Amniotic epithelial cell (primary cell): Measurements from ENCODE around the gene RBM5.
A peak's percentile ranks its signal among the peaks of the same experiment; 100 is the strongest.
"Not testable (repeated sequence)": the region's sequence is repeated elsewhere in the genome, so short reads cannot be mapped to it uniquely, and the experiment has no call there.

Source experiments
- DNase-seq: peaks from one replicate; pipeline ENCODE4 v3.0.0-alpha.2; 2010; ENCODE audit warnings: low read depth

The RBM5 gene

DNA sequence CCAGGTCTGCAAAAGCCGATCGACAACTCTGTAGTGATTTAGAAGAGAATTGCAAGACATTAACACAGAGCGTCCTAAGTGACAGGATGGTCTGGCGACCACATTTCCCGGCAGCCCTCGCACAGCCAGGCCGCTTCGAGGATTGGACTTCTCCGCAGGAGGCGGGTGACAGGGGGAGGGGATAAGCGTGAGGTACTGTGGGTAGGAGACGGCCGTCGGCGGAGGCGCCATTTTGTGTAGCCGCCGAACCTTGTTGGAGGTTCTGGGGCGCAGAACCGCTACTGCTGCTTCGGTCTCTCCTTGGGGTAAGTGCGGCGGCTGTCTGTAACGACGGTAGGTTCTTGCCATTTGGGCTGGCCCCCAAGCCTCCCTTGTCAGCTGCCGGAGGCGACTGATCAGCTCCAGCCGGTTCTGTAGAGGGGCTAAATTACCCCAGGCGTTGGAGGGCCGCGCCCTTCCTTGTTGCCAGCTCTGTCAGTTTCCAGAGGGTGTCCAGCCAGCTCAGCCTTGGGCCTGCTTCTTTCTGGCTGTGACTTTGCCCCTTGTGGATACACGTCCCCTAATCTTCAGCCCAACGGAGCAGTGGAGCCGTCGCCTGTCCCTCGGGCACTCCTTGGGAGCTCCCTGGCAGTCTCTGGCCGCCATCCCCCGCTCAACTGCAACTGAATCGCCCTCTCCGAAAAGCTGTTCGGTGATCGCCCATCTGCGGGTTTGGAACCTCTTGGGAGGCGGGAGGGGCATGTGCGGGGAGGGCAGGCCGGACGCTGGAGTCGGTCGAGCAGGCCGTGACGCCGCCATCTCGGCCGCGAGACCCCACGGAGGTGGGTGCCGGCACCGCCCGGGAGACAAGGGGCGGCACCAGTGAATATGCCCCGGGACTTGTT, at the start of gene RBM5:
RBM5 (plus strand) TSS at position 195 of the 884 bp plus-strand sequence. CDS start 1,516 bp downstream, outside the sequence.
- DNase-seq: peak; percentile 89

DNA sequence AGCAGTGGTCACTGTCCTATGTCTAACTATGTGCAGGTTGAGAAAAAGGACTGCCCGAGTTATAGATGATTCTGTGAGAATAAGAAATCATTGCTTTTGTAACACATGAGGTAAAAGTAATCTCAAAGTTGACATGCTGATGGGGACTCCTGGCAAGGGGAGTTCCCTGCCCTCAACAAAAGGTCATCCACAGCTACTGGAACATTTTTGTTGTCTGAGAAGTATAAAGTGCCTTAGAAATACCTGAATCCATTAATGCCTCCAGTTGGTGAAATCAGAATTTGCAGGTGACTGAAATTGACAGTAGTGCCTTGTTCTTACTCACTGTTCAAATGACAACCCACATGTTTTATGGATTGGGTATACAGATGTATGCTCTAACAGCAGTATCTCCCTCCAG, 43.7 kb upstream of the RBM5 start:
- no peak for DNase-seq

DNA sequence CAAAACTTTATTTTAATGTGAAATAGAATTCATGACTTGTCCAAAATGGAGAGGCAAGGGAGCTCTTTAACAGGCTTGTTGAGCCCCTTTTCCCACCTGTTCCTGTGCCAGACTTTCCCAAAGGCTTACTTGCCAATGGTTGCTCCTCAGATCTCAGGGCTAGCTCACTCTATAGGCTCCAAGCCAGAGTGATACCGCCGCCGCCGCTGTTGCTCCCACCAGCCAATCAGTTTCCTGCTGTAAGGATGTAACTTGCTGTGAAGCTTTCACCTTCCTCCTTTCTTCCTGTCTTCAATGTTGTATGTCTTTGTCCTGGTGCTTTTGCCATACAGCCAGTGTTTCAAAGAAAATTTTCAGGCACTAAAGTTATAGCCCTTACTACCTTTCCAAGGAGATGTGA, 41.3 kb upstream of the RBM5 start:
- no peak for DNase-seq

DNA sequence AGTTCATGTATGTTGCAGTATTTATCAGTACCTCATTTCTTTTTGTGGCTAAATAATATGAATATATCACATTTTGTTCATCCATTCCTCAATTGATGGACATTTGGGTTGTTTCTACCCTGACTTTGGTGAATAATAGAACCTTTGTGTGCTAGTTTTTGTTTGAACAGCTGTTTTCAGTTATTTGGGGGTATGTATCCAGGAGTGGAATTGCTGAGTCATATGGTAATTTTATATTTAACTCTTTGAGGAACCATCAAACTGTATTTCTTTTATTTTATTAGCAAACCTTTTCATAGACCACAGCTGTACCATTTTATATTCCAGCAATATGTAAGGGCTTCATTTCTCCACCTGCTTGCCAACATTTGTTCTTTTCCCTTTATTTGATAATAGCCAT, 38.4 kb upstream of the RBM5 start:
- DNase-seq: no peak

DNA sequence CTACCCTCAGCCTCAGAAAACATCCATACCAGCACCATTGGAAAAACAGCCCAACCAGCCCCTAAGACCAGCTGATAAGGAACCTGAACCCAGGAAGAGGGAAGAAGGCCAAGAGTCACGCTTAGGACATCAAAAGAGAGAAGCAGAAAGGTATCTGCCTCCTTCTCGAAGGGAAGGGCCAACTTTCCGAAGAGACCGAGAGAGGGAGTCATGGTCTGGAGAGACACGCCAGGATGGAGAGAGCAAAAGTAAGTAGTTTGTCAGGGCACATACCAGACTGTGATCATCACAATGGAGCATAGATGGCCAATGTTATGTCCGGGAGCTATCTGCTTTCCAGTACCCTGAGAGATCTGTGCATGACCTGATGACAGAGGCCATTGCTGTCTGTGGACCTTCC, 31.0 kb upstream of the RBM5 start:
- no peak for DNase-seq

DNA sequence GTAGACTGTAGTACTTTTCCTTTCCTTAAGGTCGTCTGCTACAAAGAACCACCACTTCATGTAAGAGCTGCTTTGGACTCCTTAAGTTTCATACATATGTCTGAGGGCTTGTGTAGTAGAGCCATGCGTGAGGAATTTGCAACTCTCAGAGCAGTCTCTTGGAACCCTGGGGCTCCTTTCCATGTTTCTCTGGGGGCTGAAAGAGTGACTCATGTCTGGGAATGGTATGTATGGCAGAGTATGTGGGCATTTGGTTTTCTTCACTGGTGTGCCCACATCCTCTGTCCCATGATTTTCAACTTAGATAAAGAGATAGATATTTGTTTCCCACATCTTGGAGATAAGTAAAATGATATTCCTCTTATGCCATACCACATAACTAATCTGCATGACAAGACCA, 20.6 kb upstream of the RBM5 start:
- peak; percentile 78 for DNase-seq

DNA sequence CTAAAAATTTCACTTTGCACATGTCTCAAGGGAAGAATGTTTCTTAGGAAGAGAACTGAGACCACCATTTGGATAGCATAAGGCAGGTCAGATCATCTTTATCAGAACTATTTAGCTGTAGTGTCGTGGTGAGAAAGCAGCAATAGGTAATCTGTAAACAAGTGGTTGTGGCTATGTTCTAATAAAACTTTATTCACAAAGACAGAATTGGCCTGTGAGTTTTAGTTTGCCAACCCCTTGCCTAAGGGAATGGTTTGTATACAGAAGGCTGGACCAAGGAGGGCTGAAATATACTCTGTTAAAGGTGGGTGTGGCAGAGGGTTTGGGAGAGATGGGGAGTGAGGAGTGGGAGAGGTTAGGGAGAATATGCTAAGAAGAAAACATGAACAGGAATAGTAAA, 10.6 kb upstream of the RBM5 start:
- DNase-seq: no peak

DNA sequence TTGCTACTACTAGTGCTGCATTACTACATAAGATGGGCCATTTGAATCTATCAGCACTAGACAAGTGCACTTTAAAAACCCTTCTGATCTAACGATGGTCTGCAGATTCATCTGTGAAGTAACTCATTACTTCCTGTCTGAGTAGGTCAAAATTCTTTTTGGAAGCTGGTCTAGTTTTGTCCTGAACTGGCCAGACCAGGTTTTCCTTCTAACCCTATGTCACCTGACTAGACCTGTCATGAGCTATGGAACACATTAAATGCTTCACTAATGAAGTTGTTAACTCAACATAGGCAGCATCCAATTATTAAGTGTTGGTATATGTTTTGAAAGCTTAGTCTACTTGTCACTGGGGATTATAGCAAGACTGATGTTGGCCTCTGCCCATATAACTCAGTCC, 10.1 kb upstream of the RBM5 start:
- DNase-seq: no peak

DNA sequence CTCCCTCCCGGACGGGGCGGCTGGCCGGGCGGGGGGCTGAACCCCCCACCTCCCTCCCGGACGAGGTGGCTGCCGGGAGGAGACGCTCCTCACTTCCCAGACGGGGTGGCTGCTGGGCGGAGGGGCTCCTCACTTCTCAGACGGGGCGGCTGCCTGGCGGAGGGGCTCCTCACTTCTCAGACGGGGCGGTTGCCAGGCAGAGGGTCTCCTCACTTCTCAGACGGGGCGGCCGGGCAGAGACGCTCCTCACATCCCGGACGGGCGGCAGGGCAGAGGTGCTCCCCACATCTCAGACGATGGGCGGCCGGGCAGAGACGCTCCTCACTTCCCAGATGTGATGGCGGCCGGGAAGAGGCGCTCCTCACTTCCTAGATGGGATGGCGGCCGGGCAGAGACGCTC, 3.8 kb upstream of the RBM5 start:
- not testable (repeated sequence) for DNase-seq

DNA sequence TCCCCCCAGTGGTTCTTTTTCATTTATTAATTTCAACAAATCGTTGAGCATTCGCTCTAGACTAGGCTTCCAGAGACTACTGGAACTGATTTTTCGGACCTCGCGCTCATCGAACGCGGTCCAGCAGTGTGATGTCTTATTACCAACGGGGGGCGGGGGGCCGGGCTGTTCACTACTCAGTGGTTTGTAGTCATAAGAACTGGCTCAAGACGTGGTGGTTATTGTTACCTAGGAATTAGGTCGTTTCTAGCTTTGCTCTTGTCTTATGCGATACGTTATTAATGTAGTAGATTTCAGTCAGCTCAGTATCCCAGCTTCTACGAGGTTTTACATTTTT, 858 bp downstream of the RBM5 start:
- peak; percentile 21 for DNase-seq

DNA sequence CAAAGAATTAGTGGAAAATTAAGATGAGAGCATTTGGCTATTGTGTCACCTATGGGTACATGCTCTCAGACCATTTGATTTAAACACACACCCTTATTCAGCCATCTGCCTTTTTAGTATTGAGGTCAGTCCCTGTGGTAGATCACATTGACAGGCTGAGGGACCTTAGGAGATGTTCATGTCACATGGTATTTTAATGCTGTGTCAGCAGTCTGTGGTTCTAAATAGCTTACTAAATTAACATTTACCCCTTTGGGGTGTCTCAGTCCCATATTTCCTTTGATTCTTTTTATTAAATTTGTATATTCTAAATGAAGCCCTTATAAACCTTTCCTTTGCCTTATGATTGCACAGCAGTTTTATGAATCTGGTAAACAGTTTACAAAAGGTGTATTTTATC, 2.3 kb downstream of the RBM5 start:
- no peak for DNase-seq

DNA sequence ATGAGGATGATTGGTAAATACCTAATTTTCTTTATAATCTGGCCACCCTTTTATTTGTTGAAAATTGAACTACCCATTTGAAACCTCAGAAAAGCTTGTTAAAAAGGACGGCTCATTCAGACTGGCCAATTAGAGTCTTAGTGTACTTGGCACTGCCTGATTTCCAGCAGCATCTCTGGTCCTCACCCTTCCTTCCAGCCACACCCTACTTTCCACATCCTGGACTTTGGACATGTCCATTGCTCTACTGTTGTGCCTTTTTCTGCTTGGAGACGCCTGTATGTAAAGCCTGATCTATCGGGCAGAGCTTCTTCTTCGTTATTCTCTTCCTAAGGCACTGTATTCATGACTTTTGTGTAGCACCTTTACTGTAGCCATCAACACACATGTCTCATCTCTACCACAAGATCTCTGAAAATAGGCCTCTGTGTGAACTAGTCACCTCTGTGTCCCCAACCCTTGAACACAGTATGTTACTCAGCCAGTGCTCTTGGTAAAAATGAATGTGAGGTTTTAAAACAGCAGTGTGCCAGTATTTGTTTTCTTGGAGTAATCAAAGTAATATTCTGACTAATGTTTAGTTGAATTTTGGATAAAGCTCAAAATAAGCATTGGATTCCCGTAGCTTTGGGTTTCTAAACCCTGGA, 6.8 kb downstream of the RBM5 start:
- DNase-seq: no peak

DNA sequence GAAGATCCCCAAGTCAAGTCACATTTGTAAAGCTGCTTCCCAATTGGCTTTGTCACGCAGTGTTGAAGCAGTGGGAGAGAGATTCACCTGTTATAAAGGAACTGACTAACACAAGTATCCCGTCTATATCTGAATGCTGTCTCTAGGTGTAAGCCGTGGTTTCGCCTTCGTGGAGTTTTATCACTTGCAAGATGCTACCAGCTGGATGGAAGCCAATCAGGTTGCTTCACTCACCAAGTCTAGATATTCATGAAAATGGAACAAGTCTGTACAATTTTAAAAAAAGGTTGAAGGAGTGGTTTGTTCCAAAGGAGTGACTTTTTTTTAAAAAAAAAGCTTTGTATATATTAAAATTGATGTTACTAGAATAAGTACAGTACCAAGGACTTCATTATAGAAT, 11.7 kb downstream of the RBM5 start:
- peak; percentile 66 for DNase-seq

DNA sequence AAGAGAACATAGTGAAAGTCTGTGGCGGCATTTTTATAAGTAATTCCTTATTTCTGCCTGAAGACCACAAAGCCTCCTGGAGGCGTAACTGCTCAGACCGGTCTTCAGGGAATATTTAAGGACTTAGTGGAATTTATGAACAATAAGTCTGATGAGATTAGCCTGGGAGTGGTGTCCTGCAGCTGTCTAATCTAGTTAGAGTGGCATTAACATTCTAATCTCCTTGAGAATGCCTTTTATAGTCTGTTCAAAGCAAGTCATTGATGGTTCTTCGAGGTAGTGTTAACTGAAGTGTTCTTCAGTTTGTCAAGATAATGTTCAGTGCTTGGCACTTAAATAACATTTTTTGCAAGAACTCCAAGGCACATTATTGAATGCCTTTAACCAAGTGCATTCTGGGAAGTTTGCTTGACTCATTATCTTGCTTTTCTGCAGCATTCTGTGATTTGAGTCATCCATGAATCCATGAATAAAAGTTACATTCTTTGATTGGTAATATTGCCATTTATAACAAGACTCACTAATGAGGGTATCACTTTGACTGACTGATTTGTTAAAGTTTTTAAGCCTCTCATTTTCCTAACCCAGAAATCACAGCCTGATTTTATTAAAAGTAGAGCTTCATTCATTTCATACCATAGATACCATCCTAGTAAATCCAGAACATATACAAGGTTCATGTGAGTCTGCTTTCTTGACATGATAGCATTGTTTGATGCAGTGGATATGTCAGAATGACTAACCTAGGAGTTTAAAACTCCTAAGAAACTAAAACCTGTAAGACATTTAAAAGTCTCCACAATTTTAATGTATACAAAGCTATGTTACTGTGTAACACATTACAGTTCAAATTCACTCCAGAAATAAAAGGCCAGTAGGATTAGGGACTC, 12.5 kb downstream of the RBM5 start:
- DNase-seq: peak; percentile 46

DNA sequence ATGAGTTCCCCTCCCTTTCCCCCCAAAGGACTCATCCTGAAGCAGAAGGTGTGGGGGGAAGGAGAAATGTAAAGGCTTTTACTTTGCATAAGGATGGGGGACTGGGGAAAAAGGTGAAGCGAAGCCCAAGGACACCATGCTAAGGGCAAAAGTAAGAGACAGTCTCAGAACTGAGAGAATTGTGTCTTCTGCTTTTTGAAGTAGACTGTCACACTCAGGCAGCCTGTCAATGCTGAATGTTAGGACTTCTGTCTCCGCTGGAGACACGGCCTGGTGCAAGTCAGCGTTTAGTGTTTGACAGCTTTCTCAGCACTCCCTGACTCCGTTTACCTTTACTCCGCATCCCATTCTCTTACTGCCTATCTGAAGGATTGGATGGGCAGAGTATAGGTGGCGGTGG, 13.8 kb downstream of the RBM5 start:
- DNase-seq: no peak

DNA sequence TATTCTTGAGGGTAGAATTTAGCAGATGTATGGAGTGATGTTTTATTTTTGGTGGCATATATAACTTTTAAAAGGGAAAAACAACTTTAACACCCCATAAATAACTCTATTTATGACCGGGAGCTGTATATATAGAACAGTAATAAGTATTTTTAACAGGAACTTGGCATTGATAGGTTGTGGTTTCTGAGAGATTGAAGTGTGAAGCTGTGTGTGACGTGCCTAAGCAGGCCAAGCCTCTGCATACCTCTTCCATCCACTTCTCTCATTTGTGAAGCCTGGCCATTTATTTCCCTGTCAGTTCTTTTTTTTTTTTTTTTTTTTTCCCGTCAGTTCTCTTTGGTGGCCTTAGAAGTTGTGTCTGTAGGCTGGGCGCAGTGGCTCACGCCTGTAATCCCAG, 23.0 kb downstream of the RBM5 start:
- DNase-seq: no peak

DNA sequence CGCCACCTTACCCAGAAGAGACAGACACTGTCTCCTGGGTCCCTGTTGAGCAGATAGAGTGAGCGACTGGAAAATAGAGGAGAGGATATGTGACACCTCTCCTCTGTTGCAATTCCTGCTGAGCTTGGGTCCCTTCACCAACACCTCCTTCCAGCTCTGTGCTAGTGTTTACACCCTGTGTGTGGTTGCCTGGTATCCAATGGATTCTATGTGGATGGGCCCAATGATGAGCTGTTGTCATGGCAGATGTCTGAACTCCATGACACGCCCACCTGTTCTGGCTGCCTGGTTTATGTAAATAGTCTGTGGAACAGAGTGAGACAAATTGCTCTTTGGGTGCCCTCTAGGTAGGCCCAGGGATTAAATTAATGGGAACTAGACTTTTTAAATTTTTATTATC, 23.7 kb downstream of the RBM5 start:
- DNase-seq: peak; percentile 29

DNA sequence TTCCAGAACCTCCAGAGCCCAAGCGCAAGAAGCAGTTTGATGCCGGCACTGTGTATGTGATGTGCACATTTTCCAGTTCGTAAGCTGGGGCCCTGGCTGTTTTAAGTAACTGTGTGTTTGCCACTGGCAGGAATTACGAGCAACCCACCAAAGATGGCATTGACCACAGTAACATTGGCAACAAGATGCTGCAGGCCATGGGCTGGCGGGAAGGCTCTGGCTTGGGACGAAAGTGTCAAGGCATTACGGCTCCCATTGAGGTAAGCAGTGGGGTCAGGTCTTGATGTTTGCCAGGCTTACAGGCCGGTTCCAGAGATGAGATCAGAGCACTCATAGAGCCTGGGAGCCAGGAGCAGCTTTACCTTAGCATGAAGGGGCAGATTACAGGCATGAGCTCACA, 28.4 kb downstream of the RBM5 start:
- no peak for DNase-seq

DNA sequence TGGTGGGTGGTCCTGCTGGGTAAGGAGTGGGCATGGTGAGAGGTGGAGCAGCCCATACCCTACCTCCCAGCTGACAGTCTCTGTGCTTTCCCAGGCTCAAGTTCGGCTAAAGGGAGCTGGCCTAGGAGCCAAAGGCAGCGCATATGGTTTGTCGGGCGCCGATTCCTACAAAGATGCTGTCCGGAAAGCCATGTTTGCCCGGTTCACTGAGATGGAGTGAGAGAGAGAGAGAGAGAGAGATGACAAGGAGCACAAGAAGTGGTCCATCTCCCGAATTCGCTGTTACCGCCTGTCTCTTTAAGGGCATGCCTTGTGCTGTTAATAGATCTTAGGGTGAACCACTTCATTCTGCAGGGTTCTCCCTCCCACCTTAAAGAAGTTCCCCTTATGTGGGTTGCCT, 29.5 kb downstream of the RBM5 start:
- DNase-seq: no peak

DNA sequence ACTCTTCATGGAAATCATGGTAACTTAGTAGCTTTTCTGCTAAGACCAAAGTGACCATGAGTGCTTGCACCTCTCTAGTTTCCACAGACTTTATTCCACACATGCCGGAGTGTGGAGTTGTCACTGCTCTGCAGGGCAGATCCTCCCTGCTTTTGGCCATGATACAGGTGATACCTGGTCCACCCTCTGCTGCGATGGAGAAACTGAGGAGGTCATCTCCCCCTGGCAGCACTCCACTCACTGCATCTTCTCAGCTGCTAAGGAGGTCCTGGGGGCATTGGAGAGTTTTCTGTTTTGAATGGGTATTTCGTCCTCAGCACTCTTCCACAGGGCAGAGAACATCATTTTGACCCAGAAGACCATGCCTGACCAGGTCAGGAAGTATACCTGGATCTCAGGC, 31.1 kb downstream of the RBM5 start:
- DNase-seq: no peak

DNA sequence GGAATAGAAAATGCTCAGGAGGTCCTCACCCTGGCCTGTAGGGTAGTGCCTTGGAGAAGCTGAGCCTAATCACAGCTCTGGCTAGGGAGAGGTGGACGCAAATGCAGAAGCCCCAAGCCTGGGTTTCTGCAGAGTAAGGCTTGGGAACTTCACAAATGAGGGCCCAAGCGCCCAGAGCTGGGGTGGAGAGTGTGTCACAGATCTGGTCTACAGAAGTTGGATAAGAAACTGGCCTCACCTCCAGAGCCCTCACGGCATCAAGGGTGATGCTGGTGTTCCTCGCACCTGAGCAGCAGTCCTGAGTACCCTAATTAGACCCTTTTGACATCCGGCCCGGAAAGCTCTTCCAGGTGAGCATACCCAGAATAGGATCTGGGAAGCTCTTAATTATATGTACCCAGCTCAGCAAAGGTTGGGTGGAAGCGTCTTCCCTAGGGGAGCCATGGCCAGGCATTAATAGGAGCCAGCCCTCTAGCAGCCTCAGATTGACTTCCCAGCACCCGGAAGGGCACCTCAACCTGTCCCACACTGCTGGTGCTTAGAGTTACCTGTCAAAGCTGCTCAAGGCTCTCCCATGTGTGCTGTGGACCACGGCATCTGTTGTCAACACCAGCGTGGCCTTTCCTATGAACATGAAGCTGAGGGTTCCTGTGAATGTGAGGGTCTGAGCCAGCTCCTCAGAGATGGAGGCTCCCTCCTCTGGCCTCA, 31.8 kb downstream of the RBM5 start:
- DNase-seq: no peak
